HUES6 (cell line): ENCODE results near the gene TNIK.

Source experiments
- H3K27ac ChIP-seq: 2 replicates; pipeline ENCODE4 v1.7.0; 2013; ENCODE audit warnings: low read depth, mild to moderate bottlenecking, low read length, inconsistent platforms
- H3K27me3 ChIP-seq: 2 replicates; pipeline ENCODE4 v1.6.1; 2013; ENCODE audit warnings: low read length; ENCODE audit not compliant: control insufficient read depth, insufficient read depth
- H3K36me3 ChIP-seq: 2 replicates; pipeline ENCODE4 v1.6.1; 2013; ENCODE audit warnings: low read length; ENCODE audit not compliant: control insufficient read depth, insufficient read depth
- H3K4me1 ChIP-seq: 2 replicates; pipeline ENCODE4 v1.6.1; 2013; ENCODE audit warnings: low read length; ENCODE audit not compliant: control insufficient read depth, insufficient read depth
- H3K4me3 ChIP-seq: 2 replicates; pipeline ENCODE4 v1.5.1; 2013; ENCODE audit warnings: low read depth, low read length
- H3K9ac ChIP-seq: one replicate; pipeline ENCODE4 v1.6.1; 2013; ENCODE audit warnings: mild to moderate bottlenecking, low read length
- H3K9me3 ChIP-seq: 2 replicates; pipeline ENCODE4 v1.6.1; 2013; ENCODE audit warnings: low read depth, low read length; ENCODE audit not compliant: control insufficient read depth, insufficient read depth

TNIK gene

GRCh38 chr3:171444001-171444690 lies 16.1 kb downstream of the TNIK start:
- H3K36me3 ChIP-seq = no peaks in the 10 kb centered on the region
- 0 out of 2 replicates have a peak overlapping the region, but pooled peaks have one; percentile 32 for H3K27ac ChIP-seq
- H3K4me3 ChIP-seq = no peak overlapping the region
- no peaks in the 10 kb centered on the region for H3K27me3 ChIP-seq
- peaks cover 48% of the 10 kb centered on the region for H3K4me1 ChIP-seq
- H3K9me3 ChIP-seq = no peaks in the 10 kb centered on the region
- H3K9ac ChIP-seq = no peak overlapping the region

- no peak overlapping the region for H3K4me3 ChIP-seq
- no peak overlapping the region for H3K27ac ChIP-seq
- no peak overlapping the region for H3K9ac ChIP-seq
- peaks cover 48% of the 10 kb centered on the region for H3K4me1 ChIP-seq
- no peaks in the 10 kb centered on the region for H3K36me3 ChIP-seq
- no peaks in the 10 kb centered on the region for H3K27me3 ChIP-seq
- H3K9me3 ChIP-seq = no peaks in the 10 kb centered on the region
These were observed 16.8 kb downstream of the TNIK start for GRCh38 chr3:171443211-171443957.

- Histone ChIP-seq H3K27ac (peak overlapping the region; percentile 68), H3K36me3 (no peaks in the 10 kb centered on the region), H3K9ac (no peak overlapping the region), H3K27me3 (no peaks in the 10 kb centered on the region), H3K4me3 (no peak overlapping the region), H3K9me3 (no peaks in the 10 kb centered on the region), H3K4me1 (peaks cover 51% of the 10 kb centered on the region)
These were observed 18.0 kb downstream of the TNIK start for GRCh38 chr3:171442184-171442583.

- Histone ChIP-seq H3K4me3 (no peak overlapping the region), H3K36me3 (no peaks in the 10 kb centered on the region), H3K27ac (no peak overlapping the region), H3K27me3 (no peaks in the 10 kb centered on the region), H3K9me3 (no peaks in the 10 kb centered on the region), H3K9ac (no peak overlapping the region), H3K4me1 (peaks cover 55% of the 10 kb centered on the region)
These were observed 18.8 kb downstream of the TNIK start for GRCh38 chr3:171441381-171441780.

- Histone ChIP-seq H3K27me3 (no peaks in the 10 kb centered on the region), H3K27ac (no peak overlapping the region)
These were observed 20.2 kb downstream of the TNIK start for GRCh38 chr3:171439996-171440395.

GRCh38 chr3:171437115-171437756 lies 23.0 kb downstream of the TNIK start:
- Histone ChIP-seq H3K27ac (no peak overlapping the region), H3K27me3 (no peaks in the 10 kb centered on the region), H3K4me1 (peaks cover 23% of the 10 kb centered on the region), H3K9me3 (peaks cover 4% of the 10 kb centered on the region), H3K4me3 (no peak overlapping the region), H3K36me3 (no peaks in the 10 kb centered on the region), H3K9ac (no peak overlapping the region)

More at GRCh38 chr3:171439996-171440395, 20.2 kb downstream of the TNIK start:
- Histone ChIP-seq H3K4me1 (peaks cover 46% of the 10 kb centered on the region), H3K36me3 (no peaks in the 10 kb centered on the region), H3K9me3 (peaks cover under 1% of the 10 kb centered on the region; the same call in 1 of the 2 replicates), H3K4me3 (no peak overlapping the region), H3K9ac (no peak overlapping the region)

GRCh38 chr3:171436380-171436779 lies 23.8 kb downstream of the TNIK start:
- Histone ChIP-seq H3K9ac (no peak overlapping the region), H3K27me3 (no peaks in the 10 kb centered on the region), H3K9me3 (peaks cover 4% of the 10 kb centered on the region), H3K4me3 (no peak overlapping the region), H3K36me3 (no peaks in the 10 kb centered on the region), H3K27ac (no peak overlapping the region), H3K4me1 (peaks cover 16% of the 10 kb centered on the region; the same call in 1 of the 2 replicates)

GRCh38 chr3:171435757-171436156 lies 24.4 kb downstream of the TNIK start:
- peaks cover 15% of the 10 kb centered on the region; the same call in 1 of the 2 replicates for H3K4me1 ChIP-seq
- H3K9me3 ChIP-seq = peaks cover 4% of the 10 kb centered on the region
- no peak overlapping the region for H3K9ac ChIP-seq
- no peak overlapping the region for H3K4me3 ChIP-seq
- H3K27me3 ChIP-seq = no peaks in the 10 kb centered on the region
- no peak overlapping the region for H3K27ac ChIP-seq
- H3K36me3 ChIP-seq = no peaks in the 10 kb centered on the region

- Histone ChIP-seq H3K9ac (no peak overlapping the region), H3K27me3 (no peaks in the 10 kb centered on the region), H3K27ac (no peak overlapping the region), H3K4me1 (peaks cover 12% of the 10 kb centered on the region), H3K4me3 (no peak overlapping the region), H3K36me3 (no peaks in the 10 kb centered on the region), H3K9me3 (peaks cover 4% of the 10 kb centered on the region)
These were observed 25.1 kb downstream of the TNIK start for GRCh38 chr3:171435143-171435542.

GRCh38 chr3:171432548-171432947 lies 27.7 kb downstream of the TNIK start:
- Histone ChIP-seq H3K9me3 (peaks cover 4% of the 10 kb centered on the region), H3K27ac (no peak overlapping the region), H3K27me3 (no peaks in the 10 kb centered on the region), H3K9ac (no peak overlapping the region), H3K36me3 (no peaks in the 10 kb centered on the region), H3K4me1 (peaks cover 33% of the 10 kb centered on the region), H3K4me3 (no peak overlapping the region)

GRCh38 chr3:171431550-171431949 lies 28.7 kb downstream of the TNIK start:
- Histone ChIP-seq H3K4me3 (no peak overlapping the region), H3K9me3 (peaks cover 4% of the 10 kb centered on the region), H3K27me3 (no peaks in the 10 kb centered on the region), H3K27ac (no peak overlapping the region), H3K4me1 (peaks cover 41% of the 10 kb centered on the region), H3K36me3 (no peaks in the 10 kb centered on the region), H3K9ac (no peak overlapping the region)
